WTC11 (cell line): ENCODE data around the gene LZTR1. TPM values are rescaled to one million over a fixed set of nuclear protein-coding genes. Genes with fewer than 3 reads are reported as not detected.

Experiments
- ATAC-seq: fragments of 200-7000 bp; cut with Tn5 transposase; 2 replicates; pipeline ENCODE4 v1.10.0; 2021; ENCODE audit warnings: mild to moderate bottlenecking, moderate library complexity
- CTCF ChIA-PET: fragments of 300-600 bp; sonication (Branson Sonifier 250); formaldehyde crosslinking; loops from one replicate; lab custom pipeline; 2021; ENCODE audit warnings: antibody characterized with exemption; lab: Charles Lee
- POLR2A ChIA-PET: fragments of 350-600 bp; sonication (Branson Sonifier 250); formaldehyde crosslinking; loops from one replicate; lab custom pipeline; 2021; ENCODE audit warnings: antibody characterized with exemption; lab: Charles Lee
- DNase-seq: peaks from one replicate; pipeline ENCODE4 v3.0.0; 2021; ENCODE audit warnings: low spot score
- H3K27ac Mint-ChIP-seq: 2 replicates; pipeline ENCODE4 v1.8.0; 2021; ENCODE audit warnings: mixed read lengths
- H3K27me3 Mint-ChIP-seq: 2 replicates; pipeline ENCODE4 v1.8.0; 2021; ENCODE audit warnings: low read depth, mild to moderate bottlenecking, moderate library complexity, mixed read lengths
- H3K36me3 Mint-ChIP-seq: 2 replicates; pipeline ENCODE4 v1.8.0; 2021; ENCODE audit warnings: mixed read lengths
- H3K4me1 Mint-ChIP-seq: 2 replicates; pipeline ENCODE4 v1.8.0; 2022; ENCODE audit warnings: mixed read lengths
- H3K4me3 Mint-ChIP-seq: 2 replicates; pipeline ENCODE4 v1.8.0; 2021; ENCODE audit warnings: mild to moderate bottlenecking, moderate library complexity, mixed read lengths
- H3K9me3 Mint-ChIP-seq: 2 replicates; pipeline ENCODE4 v1.8.0; 2021; ENCODE audit warnings: mixed read lengths
- ATF1 ChIP-seq: sonication (generic); formaldehyde crosslinking; IDR thresholded peaks from 2 replicates; pipeline ENCODE4 v1.8.1; 2023; ENCODE audit warnings: mild to moderate bottlenecking, moderate library complexity, missing genetic modification reagents
- CREB1 ChIP-seq: sonication (generic); formaldehyde crosslinking; IDR thresholded peaks from 2 replicates; pipeline ENCODE4 v1.8.0; 2023; ENCODE audit warnings: mild to moderate bottlenecking, missing genetic modification reagents
- EMX1 ChIP-seq: fragments of 250-450 bp; sonication (Bioruptor Pico); IDR thresholded peaks from 2 replicates; pipeline ENCODE4 v1.8.0; 2021; ENCODE audit warnings: mild to moderate bottlenecking
- ESRRA ChIP-seq: sonication (generic); formaldehyde crosslinking; IDR thresholded peaks from 2 replicates; pipeline ENCODE4 v1.8.1; 2022; ENCODE audit warnings: mild to moderate bottlenecking, missing genetic modification reagents, borderline replicate concordance
- ETV6 ChIP-seq: sonication (generic); formaldehyde crosslinking; IDR thresholded peaks from 2 replicates; pipeline ENCODE4 v1.8.1; 2022; ENCODE audit warnings: mild to moderate bottlenecking, missing genetic modification reagents
- GTF2I ChIP-seq: fragments of 250-450 bp; sonication (Bioruptor Pico); conservative IDR thresholded peaks from 2 replicates; pipeline ENCODE4 v1.4.0; 2021; ENCODE audit warnings: mild to moderate bottlenecking
- TP53 ChIP-seq: sonication (generic); formaldehyde crosslinking; IDR thresholded peaks from 2 replicates; pipeline ENCODE4 v1.8.1; 2023; ENCODE audit warnings: mild to moderate bottlenecking, missing genetic modification reagents
- ZNF396 ChIP-seq: fragments of 250-450 bp; sonication (Bioruptor Pico); IDR thresholded peaks from 2 replicates; pipeline ENCODE4 v1.8.0; 2021; ENCODE audit warnings: mild to moderate bottlenecking, moderate library complexity, borderline replicate concordance
- total RNA-seq: library from RNA; stranded (reverse); gene quantifications from 3 replicates; pipeline ENCODE4 v1.2.3, GENCODE V29; 2021
- TF ChIP-seq, protein P1 (sequence below): sonication (generic); formaldehyde crosslinking; IDR thresholded peaks from 2 replicates; pipeline ENCODE4 v1.8.1; 2023; ENCODE audit warnings: mild to moderate bottlenecking, missing genetic modification reagents, moderate library complexity
- TF ChIP-seq, protein P2 (sequence below): sonication (generic); formaldehyde crosslinking; IDR thresholded peaks from 2 replicates; pipeline ENCODE4 v1.8.1; 2022; ENCODE audit warnings: missing genetic modification reagents, borderline replicate concordance
- TF ChIP-seq, protein P3 (sequence below): fragments of 250-450 bp; sonication (Bioruptor Pico); conservative IDR thresholded peaks from 2 replicates; pipeline ENCODE4 v1.9.0; 2021; ENCODE audit warnings: mild to moderate bottlenecking
- TF ChIP-seq, protein P4 (sequence below): fragments of 200-600 bp; IDR thresholded peaks from 2 replicates; pipeline ENCODE4 v1.8.0; 2022; ENCODE audit warnings: antibody characterized with exemption
- TF ChIP-seq, protein P5 (sequence below): fragments of 250-450 bp; sonication (Bioruptor Pico); IDR thresholded peaks from 2 replicates; pipeline ENCODE4 v1.9.0; 2021; ENCODE audit warnings: mild to moderate bottlenecking
- TF ChIP-seq, protein P6 (sequence below): fragments of 250-450 bp; sonication (Bioruptor Pico); IDR thresholded peaks from 2 replicates; pipeline ENCODE4 v2.1.2; 2022; ENCODE audit warnings: mild to moderate bottlenecking, moderate library complexity
- TF ChIP-seq, protein P7 (sequence below): sonication (generic); formaldehyde crosslinking; IDR thresholded peaks from 2 replicates; pipeline ENCODE4 v1.8.0; 2023; ENCODE audit warnings: mild to moderate bottlenecking, missing genetic modification reagents

Gene LZTR1
- total RNA-seq, 1 experiment from 2014 or later, result 38.3 TPM

DNA sequence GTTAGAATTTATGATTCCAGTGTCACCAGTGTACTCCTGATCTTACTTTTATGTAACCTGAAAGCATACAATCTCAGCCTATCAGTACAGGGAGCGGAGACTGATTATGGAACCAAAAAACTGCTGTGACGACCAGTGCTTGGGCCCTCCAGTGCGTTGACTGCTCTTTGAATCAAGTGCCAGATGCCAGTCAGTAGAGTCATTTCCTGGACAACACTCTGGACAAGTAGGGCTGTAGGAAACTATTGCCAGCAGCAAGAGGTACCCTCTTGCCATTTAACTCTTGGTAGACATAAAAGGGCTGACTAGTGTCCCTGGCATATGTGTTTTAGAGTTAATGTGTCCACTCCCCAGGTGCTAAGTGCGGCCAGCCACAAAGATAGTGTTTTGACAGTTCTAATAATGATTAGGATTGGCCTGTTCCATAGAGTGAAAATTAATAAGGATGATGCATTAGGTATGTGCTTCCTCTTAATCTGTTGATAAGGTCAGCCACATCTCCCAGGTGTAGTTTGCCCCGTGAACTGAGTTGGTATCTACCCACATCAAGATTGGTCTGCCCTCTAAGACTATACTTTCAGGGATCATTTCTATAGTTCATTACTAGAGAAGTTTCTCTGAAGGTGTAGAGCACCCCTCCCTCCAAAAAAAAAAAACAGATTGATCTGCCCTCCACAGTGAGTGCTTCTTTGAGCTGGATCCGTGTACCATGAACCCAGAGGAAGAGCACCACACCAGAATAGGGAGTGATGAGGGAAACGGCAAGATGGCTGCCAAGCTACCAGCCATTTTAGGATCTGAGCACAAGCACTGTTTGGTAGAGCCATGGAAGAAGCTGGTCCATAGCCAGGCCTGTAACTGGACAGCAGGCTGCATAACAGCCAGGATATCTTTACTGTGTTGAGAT, 35.8 kb upstream of the LZTR1 start:
- ATAC-seq, result no peak
- H3K4me1 Mint-ChIP-seq, result peaks cover 31% of the 10 kb centered on the region
- H3K4me3 Mint-ChIP-seq, result no peak overlapping the region
- CTCF ChIA-PET, result interaction anchor here (1.0 to 1.9 kb wide), 5 partner anchors 10 to 162 kb away, joined by 3 to 7 read pairs (median 5); partner anchors contain the start of gene CRKL
- no peak for DNase-seq
- 0 out of 2 replicates have a peak overlapping the region, but pooled peaks have one; percentile 64 for H3K27ac Mint-ChIP-seq
- H3K27me3 Mint-ChIP-seq, result no peaks in the 10 kb centered on the region
- H3K9me3 Mint-ChIP-seq, result no peaks in the 10 kb centered on the region
- peaks cover 24% of the 10 kb centered on the region for H3K36me3 Mint-ChIP-seq
- POLR2A ChIA-PET, result no interaction called here
- TF ChIP-seq ATF1 (CRISPR knock-in tag) (no peak), ESRRA (no peak), CREB1 (CRISPR knock-in tag) (no peak), TP53 (CRISPR knock-in tag) (no peak), ETV6 (no peak)
- TF ChIP-seq, protein P1, sequence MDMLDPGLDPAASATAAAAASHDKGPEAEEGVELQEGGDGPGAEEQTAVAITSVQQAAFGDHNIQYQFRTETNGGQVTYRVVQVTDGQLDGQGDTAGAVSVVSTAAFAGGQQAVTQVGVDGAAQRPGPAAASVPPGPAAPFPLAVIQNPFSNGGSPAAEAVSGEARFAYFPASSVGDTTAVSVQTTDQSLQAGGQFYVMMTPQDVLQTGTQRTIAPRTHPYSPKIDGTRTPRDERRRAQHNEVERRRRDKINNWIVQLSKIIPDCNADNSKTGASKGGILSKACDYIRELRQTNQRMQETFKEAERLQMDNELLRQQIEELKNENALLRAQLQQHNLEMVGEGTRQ, result no peak
- TF ChIP-seq, protein P2, sequence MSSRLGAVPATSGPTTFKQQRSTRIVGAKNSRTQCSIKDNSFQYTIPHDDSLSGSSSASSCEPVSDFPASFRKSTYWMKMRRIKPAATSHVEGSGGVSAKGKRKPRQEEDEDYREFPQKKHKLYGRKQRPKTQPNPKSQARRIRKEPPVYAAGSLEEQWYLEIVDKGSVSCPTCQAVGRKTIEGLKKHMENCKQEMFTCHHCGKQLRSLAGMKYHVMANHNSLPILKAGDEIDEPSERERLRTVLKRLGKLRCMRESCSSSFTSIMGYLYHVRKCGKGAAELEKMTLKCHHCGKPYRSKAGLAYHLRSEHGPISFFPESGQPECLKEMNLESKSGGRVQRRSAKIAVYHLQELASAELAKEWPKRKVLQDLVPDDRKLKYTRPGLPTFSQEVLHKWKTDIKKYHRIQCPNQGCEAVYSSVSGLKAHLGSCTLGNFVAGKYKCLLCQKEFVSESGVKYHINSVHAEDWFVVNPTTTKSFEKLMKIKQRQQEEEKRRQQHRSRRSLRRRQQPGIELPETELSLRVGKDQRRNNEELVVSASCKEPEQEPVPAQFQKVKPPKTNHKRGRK (CRISPR knock-in tag), result no peak
- TF ChIP-seq, protein P3, sequence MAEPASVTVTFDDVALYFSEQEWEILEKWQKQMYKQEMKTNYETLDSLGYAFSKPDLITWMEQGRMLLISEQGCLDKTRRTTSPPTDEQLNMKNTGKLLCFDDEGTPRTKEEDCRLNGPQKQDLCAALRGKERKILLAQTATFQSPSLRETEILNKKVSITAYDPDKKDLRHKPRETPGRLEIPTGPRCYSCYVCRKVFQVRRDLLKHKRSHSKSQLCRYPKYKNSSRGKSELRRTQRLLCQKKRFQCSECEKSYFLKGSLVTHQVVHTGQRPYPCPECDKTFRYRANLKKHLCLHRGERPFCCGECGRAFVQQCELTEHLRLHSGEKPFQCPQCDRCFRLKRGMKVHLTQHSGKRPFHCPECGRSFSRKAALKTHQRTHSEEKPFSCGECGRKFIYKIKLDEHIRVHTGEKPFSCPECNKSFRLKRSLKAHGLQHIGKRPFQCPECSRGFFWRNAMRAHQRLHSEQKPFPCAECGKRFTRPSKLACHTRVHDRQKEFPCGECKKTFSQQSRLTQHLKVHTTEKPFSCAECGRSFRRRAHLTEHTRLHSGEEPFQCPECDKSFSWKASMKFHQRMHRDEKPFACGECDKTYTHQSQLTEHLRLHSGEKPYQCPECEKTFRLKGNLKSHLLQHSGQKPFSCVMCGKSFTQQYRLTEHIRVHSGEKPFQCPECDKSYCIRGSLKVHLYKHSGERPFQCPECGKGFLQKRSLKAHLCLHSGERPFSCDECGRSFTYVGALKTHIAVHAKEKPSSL (CRISPR knock-in tag), result no peak
- TF ChIP-seq, protein P4, sequence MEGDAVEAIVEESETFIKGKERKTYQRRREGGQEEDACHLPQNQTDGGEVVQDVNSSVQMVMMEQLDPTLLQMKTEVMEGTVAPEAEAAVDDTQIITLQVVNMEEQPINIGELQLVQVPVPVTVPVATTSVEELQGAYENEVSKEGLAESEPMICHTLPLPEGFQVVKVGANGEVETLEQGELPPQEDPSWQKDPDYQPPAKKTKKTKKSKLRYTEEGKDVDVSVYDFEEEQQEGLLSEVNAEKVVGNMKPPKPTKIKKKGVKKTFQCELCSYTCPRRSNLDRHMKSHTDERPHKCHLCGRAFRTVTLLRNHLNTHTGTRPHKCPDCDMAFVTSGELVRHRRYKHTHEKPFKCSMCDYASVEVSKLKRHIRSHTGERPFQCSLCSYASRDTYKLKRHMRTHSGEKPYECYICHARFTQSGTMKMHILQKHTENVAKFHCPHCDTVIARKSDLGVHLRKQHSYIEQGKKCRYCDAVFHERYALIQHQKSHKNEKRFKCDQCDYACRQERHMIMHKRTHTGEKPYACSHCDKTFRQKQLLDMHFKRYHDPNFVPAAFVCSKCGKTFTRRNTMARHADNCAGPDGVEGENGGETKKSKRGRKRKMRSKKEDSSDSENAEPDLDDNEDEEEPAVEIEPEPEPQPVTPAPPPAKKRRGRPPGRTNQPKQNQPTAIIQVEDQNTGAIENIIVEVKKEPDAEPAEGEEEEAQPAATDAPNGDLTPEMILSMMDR, result no peak
- TF ChIP-seq, protein P5, sequence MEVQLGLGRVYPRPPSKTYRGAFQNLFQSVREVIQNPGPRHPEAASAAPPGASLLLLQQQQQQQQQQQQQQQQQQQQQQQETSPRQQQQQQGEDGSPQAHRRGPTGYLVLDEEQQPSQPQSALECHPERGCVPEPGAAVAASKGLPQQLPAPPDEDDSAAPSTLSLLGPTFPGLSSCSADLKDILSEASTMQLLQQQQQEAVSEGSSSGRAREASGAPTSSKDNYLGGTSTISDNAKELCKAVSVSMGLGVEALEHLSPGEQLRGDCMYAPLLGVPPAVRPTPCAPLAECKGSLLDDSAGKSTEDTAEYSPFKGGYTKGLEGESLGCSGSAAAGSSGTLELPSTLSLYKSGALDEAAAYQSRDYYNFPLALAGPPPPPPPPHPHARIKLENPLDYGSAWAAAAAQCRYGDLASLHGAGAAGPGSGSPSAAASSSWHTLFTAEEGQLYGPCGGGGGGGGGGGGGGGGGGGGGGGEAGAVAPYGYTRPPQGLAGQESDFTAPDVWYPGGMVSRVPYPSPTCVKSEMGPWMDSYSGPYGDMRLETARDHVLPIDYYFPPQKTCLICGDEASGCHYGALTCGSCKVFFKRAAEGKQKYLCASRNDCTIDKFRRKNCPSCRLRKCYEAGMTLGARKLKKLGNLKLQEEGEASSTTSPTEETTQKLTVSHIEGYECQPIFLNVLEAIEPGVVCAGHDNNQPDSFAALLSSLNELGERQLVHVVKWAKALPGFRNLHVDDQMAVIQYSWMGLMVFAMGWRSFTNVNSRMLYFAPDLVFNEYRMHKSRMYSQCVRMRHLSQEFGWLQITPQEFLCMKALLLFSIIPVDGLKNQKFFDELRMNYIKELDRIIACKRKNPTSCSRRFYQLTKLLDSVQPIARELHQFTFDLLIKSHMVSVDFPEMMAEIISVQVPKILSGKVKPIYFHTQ (CRISPR knock-in tag), result no peak
- TF ChIP-seq, all 79 proteins: peak for 0

DNA sequence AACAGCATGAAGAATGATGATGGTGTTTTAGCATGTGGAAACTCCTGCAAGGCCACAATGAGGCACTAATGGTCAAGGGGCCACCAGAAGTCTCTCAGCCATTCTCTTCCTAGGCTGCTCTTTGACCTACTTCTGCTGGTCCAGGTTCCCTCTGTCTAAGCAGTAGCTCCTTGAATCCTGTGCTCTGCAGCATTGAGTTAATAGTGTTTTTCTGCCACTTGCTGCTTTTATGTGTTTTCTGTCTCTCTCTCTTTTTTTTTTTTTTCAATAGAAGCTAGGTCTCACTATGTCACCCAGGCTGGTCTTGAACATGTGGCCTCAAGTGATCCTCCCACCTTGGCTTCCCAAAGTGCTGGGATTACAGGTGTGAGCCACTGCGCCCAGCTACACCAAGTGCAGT, 35.1 kb upstream of the LZTR1 start:
- ATAC-seq (no peak), DNase-seq (no peak)
- H3K36me3 Mint-ChIP-seq, result peaks cover 30% of the 10 kb centered on the region
- no peaks in the 10 kb centered on the region for H3K27me3 Mint-ChIP-seq
- ChIA-PET CTCF (interaction anchor here (1.0 to 1.9 kb wide), 5 partner anchors 9 to 162 kb away, joined by 3 to 7 read pairs (median 5); partner anchors contain the start of gene CRKL), POLR2A (no interaction called here)
- no peak overlapping the region for H3K4me3 Mint-ChIP-seq
- H3K4me1 Mint-ChIP-seq, result peaks cover 28% of the 10 kb centered on the region
- H3K27ac Mint-ChIP-seq, result 0 out of 2 replicates have a peak overlapping the region, but pooled peaks have one; percentile 64
- TF ChIP-seq ZNF396 (CRISPR knock-in tag), result no peak
- TF ChIP-seq, protein P6, sequence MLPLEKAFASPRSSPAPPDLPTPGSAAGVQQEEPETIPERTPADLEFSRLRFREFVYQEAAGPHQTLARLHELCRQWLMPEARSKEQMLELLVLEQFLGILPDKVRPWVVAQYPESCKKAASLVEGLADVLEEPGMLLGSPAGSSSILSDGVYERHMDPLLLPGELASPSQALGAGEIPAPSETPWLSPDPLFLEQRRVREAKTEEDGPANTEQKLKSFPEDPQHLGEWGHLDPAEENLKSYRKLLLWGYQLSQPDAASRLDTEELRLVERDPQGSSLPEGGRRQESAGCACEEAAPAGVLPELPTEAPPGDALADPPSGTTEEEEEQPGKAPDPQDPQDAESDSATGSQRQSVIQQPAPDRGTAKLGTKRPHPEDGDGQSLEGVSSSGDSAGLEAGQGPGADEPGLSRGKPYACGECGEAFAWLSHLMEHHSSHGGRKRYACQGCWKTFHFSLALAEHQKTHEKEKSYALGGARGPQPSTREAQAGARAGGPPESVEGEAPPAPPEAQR (CRISPR knock-in tag), result no peak
- no peak for TF ChIP-seq GTF2I
- TF ChIP-seq EMX1, result no peak
- TF ChIP-seq, protein P7, sequence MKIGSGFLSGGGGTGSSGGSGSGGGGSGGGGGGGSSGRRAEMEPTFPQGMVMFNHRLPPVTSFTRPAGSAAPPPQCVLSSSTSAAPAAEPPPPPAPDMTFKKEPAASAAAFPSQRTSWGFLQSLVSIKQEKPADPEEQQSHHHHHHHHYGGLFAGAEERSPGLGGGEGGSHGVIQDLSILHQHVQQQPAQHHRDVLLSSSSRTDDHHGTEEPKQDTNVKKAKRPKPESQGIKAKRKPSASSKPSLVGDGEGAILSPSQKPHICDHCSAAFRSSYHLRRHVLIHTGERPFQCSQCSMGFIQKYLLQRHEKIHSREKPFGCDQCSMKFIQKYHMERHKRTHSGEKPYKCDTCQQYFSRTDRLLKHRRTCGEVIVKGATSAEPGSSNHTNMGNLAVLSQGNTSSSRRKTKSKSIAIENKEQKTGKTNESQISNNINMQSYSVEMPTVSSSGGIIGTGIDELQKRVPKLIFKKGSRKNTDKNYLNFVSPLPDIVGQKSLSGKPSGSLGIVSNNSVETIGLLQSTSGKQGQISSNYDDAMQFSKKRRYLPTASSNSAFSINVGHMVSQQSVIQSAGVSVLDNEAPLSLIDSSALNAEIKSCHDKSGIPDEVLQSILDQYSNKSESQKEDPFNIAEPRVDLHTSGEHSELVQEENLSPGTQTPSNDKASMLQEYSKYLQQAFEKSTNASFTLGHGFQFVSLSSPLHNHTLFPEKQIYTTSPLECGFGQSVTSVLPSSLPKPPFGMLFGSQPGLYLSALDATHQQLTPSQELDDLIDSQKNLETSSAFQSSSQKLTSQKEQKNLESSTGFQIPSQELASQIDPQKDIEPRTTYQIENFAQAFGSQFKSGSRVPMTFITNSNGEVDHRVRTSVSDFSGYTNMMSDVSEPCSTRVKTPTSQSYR (CRISPR knock-in tag), result no peak
- no peaks in the 10 kb centered on the region for H3K9me3 Mint-ChIP-seq
